Neural cell (in vitro differentiated cells): Measurements from ENCODE around the gene FPR1.

Experiments used
- EP300 ChIP-seq: fragments of 450-650 bp; conservative IDR thresholded peaks from 2 replicates; pipeline ENCODE4 v1.6.1; 2014; ENCODE audit warnings: antibody characterized with exemption, mild to moderate bottlenecking, moderate library complexity; ENCODE audit not compliant: poor library complexity, severe bottlenecking
- EZH2 ChIP-seq: fragments of 200-600, 300-800 bp; shearing (Covaris generic), sonication (generic); IDR thresholded peaks from 2 replicates; pipeline ENCODE4 v1.6.1; 2014; ENCODE audit warnings: antibody characterized with exemption, low read length, borderline replicate concordance, mild to moderate bottlenecking; ENCODE audit not compliant: insufficient read depth, poor library complexity, severe bottlenecking
- MXI1 ChIP-seq: fragments of 450-650 bp; conservative IDR thresholded peaks from 2 replicates; pipeline ENCODE4 v1.6.1; 2014; ENCODE audit warnings: antibody characterized with exemption, mild to moderate bottlenecking; ENCODE audit not compliant: poor library complexity, severe bottlenecking
- POLR2AphosphoS5 ChIP-seq: IDR thresholded peaks from 2 replicates; pipeline ENCODE4 v1.6.1; 2012
- RAD21 ChIP-seq: fragments of 450-650 bp; conservative IDR thresholded peaks from 2 replicates; pipeline ENCODE4 v1.6.1; 2014; ENCODE audit warnings: antibody characterized with exemption, mild to moderate bottlenecking, moderate library complexity
- TAF1 ChIP-seq: IDR thresholded peaks from 2 replicates; pipeline ENCODE4 v1.6.1; 2012; ENCODE audit warnings: low read depth
- TF ChIP-seq, protein P1 (sequence below): fragments of 450-650 bp; IDR thresholded peaks from 2 replicates; pipeline ENCODE4 v1.5.1; 2014; ENCODE audit warnings: antibody characterized with exemption, mild to moderate bottlenecking, moderate library complexity; ENCODE audit not compliant: poor library complexity, severe bottlenecking
- TF ChIP-seq, protein P2 (sequence below): IDR thresholded peaks from 2 replicates; pipeline ENCODE4 v1.6.1; 2012; ENCODE audit warnings: borderline replicate concordance

DNA sequence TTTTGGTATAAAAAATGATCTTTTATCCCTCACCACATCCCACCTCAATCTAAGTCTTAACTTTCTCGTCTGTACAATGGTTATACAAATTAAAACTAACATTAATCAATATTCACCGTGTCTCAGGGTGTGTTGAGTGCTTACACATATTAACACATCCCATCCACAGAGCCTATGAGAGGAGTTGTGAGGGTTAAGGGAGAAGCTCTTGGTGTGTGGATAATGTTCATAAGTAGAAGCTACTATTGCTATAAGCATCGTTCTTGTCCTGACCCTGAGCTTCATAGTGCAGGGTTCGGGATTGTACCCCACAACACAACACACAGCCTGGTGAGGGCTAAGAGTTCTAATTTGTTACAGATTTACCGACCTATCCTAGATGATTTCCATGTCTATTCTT is 45.8 kb upstream of the FPR1 start:
- TF ChIP-seq EP300 (no peak), EZH2 (no peak), POLR2AphosphoS5 (no peak), TAF1 (no peak), RAD21 (no peak), MXI1 (no peak)
- TF ChIP-seq, protein P1, sequence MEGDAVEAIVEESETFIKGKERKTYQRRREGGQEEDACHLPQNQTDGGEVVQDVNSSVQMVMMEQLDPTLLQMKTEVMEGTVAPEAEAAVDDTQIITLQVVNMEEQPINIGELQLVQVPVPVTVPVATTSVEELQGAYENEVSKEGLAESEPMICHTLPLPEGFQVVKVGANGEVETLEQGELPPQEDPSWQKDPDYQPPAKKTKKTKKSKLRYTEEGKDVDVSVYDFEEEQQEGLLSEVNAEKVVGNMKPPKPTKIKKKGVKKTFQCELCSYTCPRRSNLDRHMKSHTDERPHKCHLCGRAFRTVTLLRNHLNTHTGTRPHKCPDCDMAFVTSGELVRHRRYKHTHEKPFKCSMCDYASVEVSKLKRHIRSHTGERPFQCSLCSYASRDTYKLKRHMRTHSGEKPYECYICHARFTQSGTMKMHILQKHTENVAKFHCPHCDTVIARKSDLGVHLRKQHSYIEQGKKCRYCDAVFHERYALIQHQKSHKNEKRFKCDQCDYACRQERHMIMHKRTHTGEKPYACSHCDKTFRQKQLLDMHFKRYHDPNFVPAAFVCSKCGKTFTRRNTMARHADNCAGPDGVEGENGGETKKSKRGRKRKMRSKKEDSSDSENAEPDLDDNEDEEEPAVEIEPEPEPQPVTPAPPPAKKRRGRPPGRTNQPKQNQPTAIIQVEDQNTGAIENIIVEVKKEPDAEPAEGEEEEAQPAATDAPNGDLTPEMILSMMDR: no peak
- TF ChIP-seq, protein P2, sequence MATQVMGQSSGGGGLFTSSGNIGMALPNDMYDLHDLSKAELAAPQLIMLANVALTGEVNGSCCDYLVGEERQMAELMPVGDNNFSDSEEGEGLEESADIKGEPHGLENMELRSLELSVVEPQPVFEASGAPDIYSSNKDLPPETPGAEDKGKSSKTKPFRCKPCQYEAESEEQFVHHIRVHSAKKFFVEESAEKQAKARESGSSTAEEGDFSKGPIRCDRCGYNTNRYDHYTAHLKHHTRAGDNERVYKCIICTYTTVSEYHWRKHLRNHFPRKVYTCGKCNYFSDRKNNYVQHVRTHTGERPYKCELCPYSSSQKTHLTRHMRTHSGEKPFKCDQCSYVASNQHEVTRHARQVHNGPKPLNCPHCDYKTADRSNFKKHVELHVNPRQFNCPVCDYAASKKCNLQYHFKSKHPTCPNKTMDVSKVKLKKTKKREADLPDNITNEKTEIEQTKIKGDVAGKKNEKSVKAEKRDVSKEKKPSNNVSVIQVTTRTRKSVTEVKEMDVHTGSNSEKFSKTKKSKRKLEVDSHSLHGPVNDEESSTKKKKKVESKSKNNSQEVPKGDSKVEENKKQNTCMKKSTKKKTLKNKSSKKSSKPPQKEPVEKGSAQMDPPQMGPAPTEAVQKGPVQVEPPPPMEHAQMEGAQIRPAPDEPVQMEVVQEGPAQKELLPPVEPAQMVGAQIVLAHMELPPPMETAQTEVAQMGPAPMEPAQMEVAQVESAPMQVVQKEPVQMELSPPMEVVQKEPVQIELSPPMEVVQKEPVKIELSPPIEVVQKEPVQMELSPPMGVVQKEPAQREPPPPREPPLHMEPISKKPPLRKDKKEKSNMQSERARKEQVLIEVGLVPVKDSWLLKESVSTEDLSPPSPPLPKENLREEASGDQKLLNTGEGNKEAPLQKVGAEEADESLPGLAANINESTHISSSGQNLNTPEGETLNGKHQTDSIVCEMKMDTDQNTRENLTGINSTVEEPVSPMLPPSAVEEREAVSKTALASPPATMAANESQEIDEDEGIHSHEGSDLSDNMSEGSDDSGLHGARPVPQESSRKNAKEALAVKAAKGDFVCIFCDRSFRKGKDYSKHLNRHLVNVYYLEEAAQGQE: no peak
